ENCODE measurements around the gene SLX4IP.

- TF ChIP-seq POLR2A (IDR thresholded peaks at IDR 0.05) (no peak), POLR2AphosphoS5 (IDR thresholded peaks at IDR 0.05) (no peak)
Measured at GRCh38 chr20:10549511-10549910, 114.4 kb downstream of the SLX4IP start.

Data from prostate gland (tissue), 1 donor.